Activated CD4-positive, CD25-positive, alpha-beta regulatory T cell treated with anti-CD3 and anti-CD28 coated beads, Interleukin-2, amount 50 U/mL, for 72 hours (primary cell): ENCODE results near the gene MMP24OS.

Experiments
- DNase-seq: peaks from one replicate; pipeline ENCODE4 v3.0.0; 2021

MMP24OS gene

DNA sequence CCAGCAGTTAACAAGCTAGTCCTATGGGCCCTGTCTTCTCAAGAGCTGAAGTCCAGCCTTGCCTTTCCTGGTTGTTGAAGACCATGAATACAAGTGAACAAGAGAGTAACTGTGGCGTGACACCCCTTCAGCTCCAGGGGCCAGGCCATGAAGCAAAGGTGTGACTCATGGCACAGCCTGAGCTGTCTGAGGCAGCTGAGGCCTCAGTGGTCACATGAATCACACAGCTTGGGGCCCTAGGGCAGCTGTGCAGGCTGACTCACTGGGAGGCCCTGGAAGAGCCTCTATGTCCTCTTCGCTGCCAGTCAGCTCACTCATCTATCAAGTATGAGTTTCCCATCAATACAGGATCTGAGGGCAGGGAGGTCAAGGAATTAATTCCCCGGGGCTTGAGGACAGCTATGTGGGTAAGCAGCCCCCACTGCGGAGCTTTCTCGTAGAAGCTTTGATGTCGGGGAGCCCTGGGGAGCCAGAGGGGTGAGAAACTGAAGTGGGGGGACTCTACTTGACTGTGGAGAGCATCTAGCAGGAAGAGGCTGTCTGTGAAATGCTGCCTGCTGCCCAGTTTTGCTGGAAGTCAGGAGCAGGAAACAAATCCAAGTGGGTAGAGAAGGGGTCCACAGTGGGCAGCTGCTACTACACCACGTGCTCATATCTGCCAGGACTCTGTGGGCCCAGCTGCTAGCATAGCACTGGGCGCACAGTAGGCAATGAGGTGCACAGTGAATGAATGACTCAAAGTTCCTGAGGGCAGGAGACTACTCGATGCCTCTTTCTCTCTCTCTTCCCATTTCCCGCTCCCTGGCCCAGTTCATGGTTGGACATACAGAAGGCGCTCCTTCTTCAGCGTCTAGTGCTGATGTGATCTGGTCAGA, 28.0 kb upstream of the MMP24OS start:
- DNase-seq, result peak; percentile 71

- DNase-seq, result no peak
These were observed 27.0 kb upstream of the MMP24OS start for GRCh38 chr20:35304956-35305355.

- DNase-seq, result peak; percentile 82
These were observed 26.0 kb upstream of the MMP24OS start for GRCh38 chr20:35303735-35304491.

- no peak for DNase-seq
These were observed 25.4 kb upstream of the MMP24OS start for GRCh38 chr20:35303382-35303734.

GRCh38 chr20:35302421-35303335, 24.8 kb upstream of the MMP24OS start:
- DNase-seq, result no peak

GRCh38 chr20:35301426-35301825, 23.5 kb upstream of the MMP24OS start:
- DNase-seq, result no peak

GRCh38 chr20:35300469-35301262, 22.7 kb upstream of the MMP24OS start:
- no peak for DNase-seq

DNA sequence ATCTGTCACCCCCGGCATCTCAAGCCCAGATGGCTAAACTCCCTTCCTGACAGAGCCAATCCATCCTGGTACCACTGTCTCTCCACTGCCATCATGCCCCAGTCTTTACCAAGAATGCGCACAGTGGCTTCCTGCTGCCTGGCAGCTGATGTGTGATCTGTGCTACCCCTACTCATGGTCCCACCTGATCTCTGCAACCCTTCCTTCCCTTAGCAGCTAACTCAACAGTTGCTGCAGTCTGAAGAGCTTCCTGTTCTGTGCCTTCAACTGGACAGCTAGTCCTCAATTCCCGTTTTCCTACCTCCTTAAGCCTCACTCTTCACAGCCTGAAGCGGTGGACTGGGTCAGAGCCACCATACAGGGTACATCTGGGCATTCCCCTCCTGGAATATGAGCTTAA, 21.9 kb upstream of the MMP24OS start:
- no peak for DNase-seq

- no peak for DNase-seq
These were observed 20.3 kb upstream of the MMP24OS start for GRCh38 chr20:35298264-35298663.

DNA sequence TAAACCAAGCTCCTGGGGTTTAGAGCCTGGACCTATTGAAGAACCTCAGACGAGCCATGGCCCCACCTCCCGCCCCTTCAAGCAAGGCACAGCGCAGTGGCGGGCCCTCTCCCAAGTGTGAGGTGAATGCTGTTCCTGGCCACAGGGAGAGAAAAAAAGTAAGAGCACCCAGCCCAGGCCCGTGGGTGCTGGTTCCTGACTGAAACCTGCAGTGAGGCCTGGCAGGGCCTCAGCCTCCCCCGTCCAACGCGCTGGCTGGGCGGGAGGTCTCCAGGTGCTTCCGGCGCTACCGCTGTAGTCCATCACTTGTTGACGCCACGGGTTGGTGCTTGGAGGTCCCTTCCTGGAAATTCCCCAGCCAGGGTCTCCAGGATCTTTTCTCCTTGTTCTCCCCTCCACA, 19.8 kb upstream of the MMP24OS start:
- DNase-seq, result no peak

- DNase-seq, result no peak
These were observed 19.2 kb upstream of the MMP24OS start for GRCh38 chr20:35297155-35297554.

DNA sequence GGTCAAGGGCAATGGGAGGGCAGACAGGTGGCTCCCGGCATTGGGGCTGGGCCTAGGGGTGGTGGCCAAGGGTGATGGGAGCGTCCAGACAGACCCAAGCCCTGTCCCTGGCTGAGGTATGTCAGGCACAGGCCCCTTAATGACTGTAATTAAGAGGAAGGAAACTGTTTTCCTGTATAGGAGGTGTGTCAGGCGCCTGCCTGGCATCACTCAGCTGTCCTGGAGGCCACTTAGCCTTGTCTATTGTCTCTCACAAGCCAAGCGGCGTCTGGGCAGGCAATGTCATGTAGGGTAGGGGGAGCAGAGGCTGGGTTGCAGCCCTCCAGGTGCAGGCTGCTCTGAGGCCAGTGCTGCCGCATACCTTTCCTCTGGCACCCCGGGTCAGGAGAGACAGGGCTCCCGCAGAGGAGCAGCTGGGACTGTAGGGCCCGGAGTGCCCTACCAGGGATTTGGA, 18.2 kb upstream of the MMP24OS start:
- DNase-seq, result no peak

GRCh38 chr20:35295674-35296073, 17.8 kb upstream of the MMP24OS start:
- no peak for DNase-seq

DNA sequence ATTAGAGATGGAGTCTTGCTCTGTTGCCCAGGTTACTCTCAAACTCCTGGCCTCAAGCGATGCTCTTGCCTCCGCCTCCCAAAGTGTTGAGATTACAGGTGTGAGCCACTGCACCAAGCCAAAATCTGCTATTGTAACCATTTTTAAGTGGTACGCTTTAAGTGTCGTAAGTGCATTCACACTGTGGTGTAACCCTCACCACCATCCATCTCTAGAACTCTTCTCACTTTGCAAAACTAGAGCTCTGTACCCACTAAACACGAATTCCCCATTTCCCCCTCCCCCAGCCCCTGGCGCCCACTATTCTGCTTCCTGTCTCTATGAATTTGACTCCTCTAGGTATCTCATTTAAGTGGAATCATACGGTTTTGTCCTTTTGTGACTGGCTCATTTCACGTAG, 17.1 kb upstream of the MMP24OS start:
- DNase-seq, result no peak

- no peak for DNase-seq
These were observed 16.4 kb upstream of the MMP24OS start for GRCh38 chr20:35294293-35294685.

- no peak for DNase-seq
These were observed 15.7 kb upstream of the MMP24OS start for GRCh38 chr20:35293303-35294292.

- no peak for DNase-seq
These were observed 14.8 kb upstream of the MMP24OS start for GRCh38 chr20:35292504-35293285.

- DNase-seq, result no peak
These were observed 14.0 kb upstream of the MMP24OS start, which contains the start of gene FAM83C for GRCh38 chr20:35291654-35292503. Gene FAM83C (minus strand): TSS chr20:35292425. CDS start chr20:35292304, 121 bp downstream.

DNA sequence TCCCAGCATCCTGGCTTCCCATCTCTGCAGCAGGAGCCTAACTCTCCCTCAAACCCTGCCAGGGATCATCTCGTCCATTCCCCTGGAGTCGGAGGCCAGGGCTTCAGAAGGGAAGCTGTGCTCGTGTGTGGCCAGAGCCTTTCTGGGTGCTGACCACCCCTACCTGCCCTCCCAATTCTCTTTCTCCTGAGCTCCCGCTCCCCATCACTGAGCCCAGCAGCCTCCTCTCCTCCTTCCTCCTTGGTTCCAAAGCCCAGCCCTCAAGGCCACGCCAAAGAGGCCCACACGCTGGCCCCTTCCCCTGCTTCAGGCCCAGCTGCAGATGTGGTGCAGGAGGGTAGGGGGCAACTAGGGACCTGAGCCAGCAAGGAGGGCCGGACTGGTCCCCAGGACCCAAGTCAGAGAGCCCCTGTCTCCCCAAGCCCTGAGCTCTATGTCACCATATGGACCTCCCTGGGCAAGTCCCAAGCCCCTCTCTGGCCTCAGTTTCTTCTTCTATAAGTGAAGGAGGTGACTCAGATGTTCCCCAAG, 13.0 kb upstream of the MMP24OS start:
- no peak for DNase-seq
